Stimulated activated naive B cell treated with anti-CD40 and anti-IgM and Interleukin-4, amounts not matched to agents 10 μg/mL and 1 μg/mL and 100 μg/mL, for 72 hours (primary cell): ENCODE results near the gene ITIH4.

Experiments
- ATAC-seq, 2 donors: fragments of 150-1000 bp; cut with Tn5 transposase; replicated peaks; 2 replicates each; pipeline ENCODE4 v1.10.0; 2021; ENCODE audit warnings: moderate library complexity in 1 of 2
- DNase-seq: peaks from one replicate; pipeline ENCODE4 v3.0.0; 2021
- H3K27ac Mint-ChIP-seq: one replicate; pipeline ENCODE4 v1.8.0; 2022; ENCODE audit warnings: mild to moderate bottlenecking, mixed read lengths
- H3K27me3 Mint-ChIP-seq, 2 donors: one replicate each; pipeline ENCODE4 v1.8.0; 2022; ENCODE audit warnings: mixed read lengths in 2 of 2
- H3K36me3 Mint-ChIP-seq, 2 donors: one replicate each; pipeline ENCODE4 v1.8.0; 2022; ENCODE audit warnings: mixed read lengths in 2 of 2, mild to moderate bottlenecking in 1 of 2
- H3K4me1 Mint-ChIP-seq, 2 donors: one replicate each; pipeline ENCODE4 v1.8.0; 2022; ENCODE audit warnings: mixed read lengths in 2 of 2, mild to moderate bottlenecking in 1 of 2
- H3K4me3 Mint-ChIP-seq, 2 donors: one replicate each; pipeline ENCODE4 v1.8.0; 2022; ENCODE audit warnings: mild to moderate bottlenecking in 2 of 2, mixed read lengths in 2 of 2, moderate library complexity in 1 of 2
- H3K9me3 Mint-ChIP-seq, 2 donors: one replicate each; pipeline ENCODE4 v1.8.0; 2022; ENCODE audit warnings: mixed read lengths in 2 of 2, mild to moderate bottlenecking in 1 of 2

ITIH4 gene

GRCh38 chr3:52833202-52833601 lies 2.7 kb upstream of the ITIH4 start:
- Mint-ChIP-seq H3K4me1 (peaks cover 5 to 7% of the 10 kb centered on the region in 2 donors), H3K27ac (no peak overlapping the region), H3K27me3 (no peaks in the 10 kb centered on the region), H3K9me3 (no peaks in the 10 kb centered on the region), H3K36me3 (peaks cover 11 to 17% of the 10 kb centered on the region in 2 donors), H3K4me3 (no peak overlapping the region)
- no peak for DNase-seq
- ATAC-seq: no peak

GRCh38 chr3:52831500-52832301 lies 1.2 kb upstream of the ITIH4 start:
- no peaks in the 10 kb centered on the region for H3K27me3 Mint-ChIP-seq
- H3K9me3 Mint-ChIP-seq: no peaks in the 10 kb centered on the region
- H3K4me1 Mint-ChIP-seq: peaks cover under 1 to 4% of the 10 kb centered on the region in 2 donors
- H3K27ac Mint-ChIP-seq: no peak overlapping the region
- H3K4me3 Mint-ChIP-seq: no peak overlapping the region
- no peak for DNase-seq
- no peak for ATAC-seq
- H3K36me3 Mint-ChIP-seq: peaks cover 6 to 14% of the 10 kb centered on the region in 2 donors

- no peaks in the 10 kb centered on the region for H3K9me3 Mint-ChIP-seq
- peaks cover 2 to 10% of the 10 kb centered on the region in 2 donors for H3K36me3 Mint-ChIP-seq
- no peak for DNase-seq
- H3K27me3 Mint-ChIP-seq: no peaks in the 10 kb centered on the region
- H3K4me3 Mint-ChIP-seq: no peak overlapping the region
- no peak overlapping the region for H3K27ac Mint-ChIP-seq
- H3K4me1 Mint-ChIP-seq: no peaks in the 10 kb centered on the region
- no peak for ATAC-seq
Observed at GRCh38 chr3:52829906-52830463, 487 bp downstream of the ITIH4 start.

GRCh38 chr3:52829482-52829881 lies 990 bp downstream of the ITIH4 start:
- Mint-ChIP-seq H3K9me3 (no peaks in the 10 kb centered on the region), H3K27ac (no peak overlapping the region), H3K36me3 (peaks cover 0 to 7% of the 10 kb centered on the region in 2 donors), H3K4me1 (no peaks in the 10 kb centered on the region), H3K27me3 (no peaks in the 10 kb centered on the region), H3K4me3 (no peak overlapping the region)
- ATAC-seq: no peak
- no peak for DNase-seq

- no peak for ATAC-seq
- Mint-ChIP-seq H3K27ac (peak overlapping the region; percentile 42), H3K4me1 (no peaks in the 10 kb centered on the region), H3K9me3 (no peaks in the 10 kb centered on the region), H3K27me3 (no peaks in the 10 kb centered on the region), H3K4me3 (no peak overlapping the region), H3K36me3 (no peaks in the 10 kb centered on the region)
- no peak for DNase-seq
Observed at GRCh38 chr3:52827866-52828376, 2.6 kb downstream of the ITIH4 start.

- Mint-ChIP-seq H3K36me3 (no peaks in the 10 kb centered on the region), H3K4me1 (no peaks in the 10 kb centered on the region), H3K9me3 (no peaks in the 10 kb centered on the region), H3K4me3 (no peak overlapping the region), H3K27me3 (no peaks in the 10 kb centered on the region), H3K27ac (no peak overlapping the region)
- no peak for ATAC-seq
- no peak for DNase-seq
Observed at GRCh38 chr3:52827441-52827840, 3.0 kb downstream of the ITIH4 start.

GRCh38 chr3:52824037-52824436 lies 6.4 kb downstream of the ITIH4 start:
- Mint-ChIP-seq H3K27ac (no peak overlapping the region), H3K4me3 (no peak overlapping the region), H3K4me1 (no peaks in the 10 kb centered on the region), H3K27me3 (no peaks in the 10 kb centered on the region), H3K9me3 (no peaks in the 10 kb centered on the region), H3K36me3 (peaks cover 0 to 3% of the 10 kb centered on the region in 2 donors)
- no peak for ATAC-seq
- DNase-seq: no peak

- H3K27ac Mint-ChIP-seq: no peak overlapping the region
- H3K4me1 Mint-ChIP-seq: no peaks in the 10 kb centered on the region
- no peak for DNase-seq
- H3K4me3 Mint-ChIP-seq: no peak overlapping the region
- no peaks in the 10 kb centered on the region for H3K9me3 Mint-ChIP-seq
- H3K27me3 Mint-ChIP-seq: no peaks in the 10 kb centered on the region
- H3K36me3 Mint-ChIP-seq: peaks cover 0 to 3% of the 10 kb centered on the region in 2 donors
- no peak for ATAC-seq
Observed at GRCh38 chr3:52822363-52822762, 8.1 kb downstream of the ITIH4 start.

GRCh38 chr3:52820736-52821135 lies 9.7 kb downstream of the ITIH4 start:
- no peak overlapping the region for H3K4me3 Mint-ChIP-seq
- DNase-seq: no peak
- H3K27ac Mint-ChIP-seq: no peak overlapping the region
- H3K36me3 Mint-ChIP-seq: peaks cover 0 to 3% of the 10 kb centered on the region in 2 donors
- no peaks in the 10 kb centered on the region for H3K4me1 Mint-ChIP-seq
- H3K27me3 Mint-ChIP-seq: no peaks in the 10 kb centered on the region
- H3K9me3 Mint-ChIP-seq: no peaks in the 10 kb centered on the region
- peak; percentile 59 to 63 for ATAC-seq

- no peaks in the 10 kb centered on the region for H3K9me3 Mint-ChIP-seq
- peaks cover 0 to 3% of the 10 kb centered on the region in 2 donors for H3K36me3 Mint-ChIP-seq
- H3K4me1 Mint-ChIP-seq: no peaks in the 10 kb centered on the region
- no peak for ATAC-seq
- DNase-seq: no peak
- H3K27me3 Mint-ChIP-seq: no peaks in the 10 kb centered on the region
- no peak overlapping the region for H3K4me3 Mint-ChIP-seq
- H3K27ac Mint-ChIP-seq: peak overlapping the region; percentile 37
Observed at GRCh38 chr3:52819936-52820335, 10.5 kb downstream of the ITIH4 start.

GRCh38 chr3:52817860-52818259 lies 12.6 kb downstream of the ITIH4 start:
- no peak overlapping the region for H3K27ac Mint-ChIP-seq
- H3K27me3 Mint-ChIP-seq: no peaks in the 10 kb centered on the region
- DNase-seq (no peak), ATAC-seq (no peak)
- peaks cover 0 to 3% of the 10 kb centered on the region in 2 donors for H3K36me3 Mint-ChIP-seq
- no peaks in the 10 kb centered on the region for H3K9me3 Mint-ChIP-seq
- no peaks in the 10 kb centered on the region for H3K4me1 Mint-ChIP-seq
- no peak overlapping the region for H3K4me3 Mint-ChIP-seq

- no peaks in the 10 kb centered on the region for H3K27me3 Mint-ChIP-seq
- ATAC-seq (no peak), DNase-seq (no peak)
- H3K36me3 Mint-ChIP-seq: peaks cover 0 to 3% of the 10 kb centered on the region in 2 donors
- peak overlapping the region; percentile 14 for H3K27ac Mint-ChIP-seq
- no peaks in the 10 kb centered on the region for H3K4me1 Mint-ChIP-seq
- H3K9me3 Mint-ChIP-seq: no peaks in the 10 kb centered on the region
- no peak overlapping the region for H3K4me3 Mint-ChIP-seq
Observed at GRCh38 chr3:52817221-52817620, 13.3 kb downstream of the ITIH4 start.

- Mint-ChIP-seq H3K4me3 (no peak overlapping the region), H3K27ac (no peak overlapping the region), H3K36me3 (peaks cover 0 to 3% of the 10 kb centered on the region in 2 donors), H3K4me1 (no peaks in the 10 kb centered on the region), H3K9me3 (no peaks in the 10 kb centered on the region), H3K27me3 (no peaks in the 10 kb centered on the region)
- ATAC-seq (no peak), DNase-seq (no peak)
Observed at GRCh38 chr3:52816654-52817053, 13.8 kb downstream of the ITIH4 start.

GRCh38 chr3:52816199-52816598 lies 14.3 kb downstream of the ITIH4 start:
- no peaks in the 10 kb centered on the region for H3K4me1 Mint-ChIP-seq
- H3K9me3 Mint-ChIP-seq: no peaks in the 10 kb centered on the region
- H3K27ac Mint-ChIP-seq: no peak overlapping the region
- no peak overlapping the region for H3K4me3 Mint-ChIP-seq
- peaks cover 0 to 3% of the 10 kb centered on the region in 2 donors for H3K36me3 Mint-ChIP-seq
- H3K27me3 Mint-ChIP-seq: no peaks in the 10 kb centered on the region
- no peak for DNase-seq
- no peak for ATAC-seq

- Mint-ChIP-seq H3K27ac (no peak overlapping the region), H3K4me3 (no peak overlapping the region)
Observed at GRCh38 chr3:52813810-52814209, 16.7 kb downstream of the ITIH4 start.

More at GRCh38 chr3:52813810-52814209, 16.7 kb downstream of the ITIH4 start:
- Mint-ChIP-seq H3K36me3 (no peaks in the 10 kb centered on the region), H3K9me3 (no peaks in the 10 kb centered on the region), H3K27me3 (peaks cover 0 to 8% of the 10 kb centered on the region in 2 donors), H3K4me1 (peaks cover 3 to 5% of the 10 kb centered on the region in 2 donors)
- ATAC-seq (no peak), DNase-seq (no peak)
